H7 (cell line): Measurements from ENCODE around the gene KLRK1. TPM values are rescaled to one million over a fixed set of nuclear protein-coding genes. Genes with fewer than 3 reads are reported as not detected.
"Not testable (repeated sequence)": the region's sequence is repeated elsewhere in the genome, so short reads cannot be mapped to it uniquely, and the experiment has no call there.

Source experiments
- DNase-seq: peaks from one replicate; pipeline ENCODE4 v3.0.0; 2012
- H3K27me3 ChIP-seq: 2 replicates; pipeline ENCODE4 v1.6.0; 2011; ENCODE audit warnings: mild to moderate bottlenecking, low read length; ENCODE audit not compliant: control insufficient read depth, insufficient read depth
- H3K36me3 ChIP-seq: replicated peaks from 2 replicates; pipeline ENCODE4 v1.5.1; 2011; ENCODE audit warnings: low read length; ENCODE audit not compliant: control insufficient read depth, insufficient read depth
- H3K4me3 ChIP-seq: 2 replicates; pipeline ENCODE4 v1.5.1; 2011; ENCODE audit warnings: low read depth, mild to moderate bottlenecking, control low read depth, low read length, moderate library complexity; ENCODE audit not compliant: insufficient read depth
- total RNA-seq: library from RNA; depleted of rRNA; stranded (reverse); fragments of >200 nt; shearing (Covaris generic); gene quantifications from 2 replicates; pipeline ENCODE4 v1.2.3, GENCODE V29; 2014

The KLRK1 gene
- total RNA-seq, 1 experiment from 2014 or later, result not detected

DNA sequence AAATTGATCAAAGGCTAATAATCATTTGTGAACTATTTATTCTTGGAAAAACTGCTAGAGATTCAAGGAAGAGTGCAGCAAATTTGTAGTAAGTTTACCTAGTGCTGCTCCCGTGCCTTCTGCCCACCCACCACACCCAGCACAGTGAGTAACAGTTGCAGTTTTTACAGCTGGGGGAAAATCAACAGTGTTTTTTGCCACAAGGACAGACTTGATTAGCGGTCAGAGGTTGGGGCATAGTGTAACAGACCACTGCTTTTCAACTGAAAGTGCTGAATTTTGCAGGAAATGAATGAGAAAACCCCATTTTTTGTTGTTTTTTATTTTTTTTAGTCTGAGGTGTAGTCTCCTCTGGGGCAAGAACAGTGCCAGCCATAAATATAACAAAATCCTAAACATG lies 7.5 kb upstream of the KLRK1 start:
- H3K4me3 ChIP-seq, result no peak overlapping the region

DNA sequence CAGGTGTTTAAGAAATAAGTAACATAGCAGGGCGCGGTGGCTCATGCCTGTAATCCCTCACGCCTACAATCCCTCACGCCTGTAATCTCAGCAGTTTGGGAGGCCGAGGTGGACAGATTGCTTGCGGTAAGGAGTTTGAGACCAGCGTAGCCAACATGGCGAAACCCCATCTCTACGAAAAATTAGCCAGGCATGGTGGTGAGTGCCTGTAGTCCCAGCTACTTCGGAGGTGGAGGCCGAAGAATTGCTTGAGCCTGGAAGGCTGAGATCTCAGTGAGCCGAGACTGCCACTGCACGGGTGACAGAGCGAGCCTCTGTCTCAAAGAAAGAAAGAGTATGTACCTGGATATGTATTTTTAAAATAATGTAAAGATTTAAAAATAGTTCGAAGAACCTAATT lies 6.3 kb upstream of the KLRK1 start:
- H3K27me3 ChIP-seq, H3K36me3 ChIP-seq, DNase-seq: not testable (repeated sequence)
- H3K4me3 ChIP-seq, result peak overlapping the region; percentile 12; the same call in 1 of the 2 replicates

More for the DNA sequence above, 7.5 kb upstream of the KLRK1 start:
- no peaks in the 10 kb centered on the region for H3K27me3 ChIP-seq
- no peaks in the 10 kb centered on the region for H3K36me3 ChIP-seq
- no peak for DNase-seq

DNA sequence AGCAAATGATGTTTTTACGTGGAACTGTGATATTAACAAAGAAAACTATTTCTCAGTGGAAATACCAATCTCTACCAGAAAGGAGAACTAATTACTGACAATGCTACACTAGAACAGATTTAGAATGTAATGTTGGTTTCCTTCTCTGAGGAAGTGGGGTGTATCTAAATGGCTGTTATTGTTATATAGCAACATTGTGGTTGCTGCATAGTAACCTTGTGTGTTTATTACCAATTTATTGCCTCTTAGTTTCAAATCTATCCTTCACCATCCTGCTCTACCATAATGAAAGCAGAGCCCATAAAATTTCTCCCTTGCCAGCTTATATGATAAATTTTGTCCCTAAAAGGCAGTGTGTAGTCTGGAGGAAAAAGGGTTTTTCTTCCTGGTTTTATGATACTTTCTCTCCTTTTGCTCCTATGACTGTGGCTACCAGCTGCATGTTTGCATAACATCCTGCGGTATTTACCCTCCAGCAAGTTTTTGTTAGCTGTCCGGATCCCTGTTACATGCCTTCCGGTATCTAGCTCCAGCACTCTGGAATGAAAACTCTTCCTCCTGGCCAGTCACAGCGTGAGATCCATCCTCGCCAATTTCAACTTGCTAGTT lies 5.7 kb upstream of the KLRK1 start:
- no peaks in the 10 kb centered on the region for H3K36me3 ChIP-seq
- no peak for DNase-seq

DNA sequence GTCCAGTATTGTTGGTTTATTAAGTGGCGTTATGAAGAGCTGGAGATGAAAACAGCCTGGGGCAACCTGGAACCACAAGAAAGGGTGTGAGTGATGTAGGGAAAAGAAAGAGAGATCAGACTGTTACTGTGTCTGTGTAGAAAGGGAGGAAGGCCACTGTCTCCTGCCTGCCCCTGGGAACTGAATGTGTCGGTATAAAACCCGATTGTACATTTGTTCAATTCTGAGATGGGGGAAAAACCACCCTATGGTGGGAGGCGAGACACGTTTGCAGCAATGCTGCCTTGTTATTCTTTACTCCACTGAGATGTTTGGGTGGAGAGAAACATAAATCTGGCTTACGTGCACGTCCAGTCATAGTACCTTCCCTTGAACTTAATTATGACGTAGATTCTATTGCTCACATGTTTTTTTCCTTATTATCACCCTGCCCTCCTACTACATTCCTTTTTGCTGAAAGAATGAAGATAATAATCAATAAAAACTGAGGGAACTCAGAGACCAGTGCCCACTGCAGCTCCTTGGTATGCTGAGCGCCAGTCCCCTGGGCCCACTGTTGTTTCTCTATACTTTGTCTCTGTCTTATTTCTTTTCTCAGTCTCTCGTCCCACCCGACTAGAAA lies 4.8 kb upstream of the KLRK1 start:
- not testable (repeated sequence) for H3K27me3 ChIP-seq, H3K36me3 ChIP-seq, H3K4me3 ChIP-seq, DNase-seq

More for the DNA sequence above, 5.7 kb upstream of the KLRK1 start:
- H3K27me3 ChIP-seq, result no peaks in the 10 kb centered on the region
- H3K4me3 ChIP-seq, result no peak overlapping the region

DNA sequence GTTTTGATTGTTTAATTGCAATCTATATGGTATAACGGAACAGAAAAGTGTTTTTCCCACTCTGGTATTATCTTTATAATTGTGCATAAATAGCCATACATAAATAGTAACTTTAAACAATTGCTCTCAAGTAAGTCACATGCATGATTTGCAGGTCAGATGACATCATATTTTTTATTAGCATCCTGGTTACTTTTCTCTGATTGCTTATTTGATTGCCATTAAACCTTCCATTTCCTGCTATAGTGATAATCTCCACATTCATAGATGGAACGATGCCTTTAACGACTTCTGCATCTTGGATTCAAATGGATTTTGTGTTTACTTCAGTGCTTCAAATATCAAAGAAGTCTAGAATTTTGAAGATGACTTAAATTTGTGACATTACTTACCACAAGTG lies 3.5 kb upstream of the KLRK1 start:
- Histone ChIP-seq H3K27me3 (no peaks in the 10 kb centered on the region), H3K4me3 (no peak overlapping the region), H3K36me3 (no peaks in the 10 kb centered on the region)
- DNase-seq, result no peak

DNA sequence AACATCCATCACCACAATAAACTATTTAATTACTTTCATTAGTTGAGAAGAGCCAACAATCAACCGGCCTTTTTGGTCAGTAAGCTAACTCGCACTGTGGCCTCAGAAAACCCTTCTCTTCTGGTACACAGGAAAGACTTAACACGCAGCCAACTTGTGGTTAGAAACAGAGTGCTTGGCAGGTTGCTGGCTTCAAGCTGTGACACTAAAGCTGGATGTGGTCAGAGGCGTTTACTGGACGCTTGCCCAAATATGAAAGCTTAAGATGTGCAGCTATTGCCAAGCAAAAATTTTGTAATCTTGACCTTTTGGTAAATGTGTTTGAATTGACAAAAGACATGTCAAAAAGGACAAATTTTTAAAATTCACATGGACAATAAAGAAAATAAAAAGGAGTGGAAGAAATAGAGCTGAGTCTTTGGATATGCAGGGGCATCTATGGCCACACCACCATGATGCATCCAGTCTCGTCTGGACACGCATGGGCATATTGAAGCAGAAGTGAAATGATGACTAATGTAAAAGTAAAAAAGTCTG lies 2.6 kb upstream of the KLRK1 start:
- no peak for DNase-seq
- Histone ChIP-seq H3K4me3 (no peak overlapping the region), H3K27me3 (no peaks in the 10 kb centered on the region), H3K36me3 (no peaks in the 10 kb centered on the region)

DNA sequence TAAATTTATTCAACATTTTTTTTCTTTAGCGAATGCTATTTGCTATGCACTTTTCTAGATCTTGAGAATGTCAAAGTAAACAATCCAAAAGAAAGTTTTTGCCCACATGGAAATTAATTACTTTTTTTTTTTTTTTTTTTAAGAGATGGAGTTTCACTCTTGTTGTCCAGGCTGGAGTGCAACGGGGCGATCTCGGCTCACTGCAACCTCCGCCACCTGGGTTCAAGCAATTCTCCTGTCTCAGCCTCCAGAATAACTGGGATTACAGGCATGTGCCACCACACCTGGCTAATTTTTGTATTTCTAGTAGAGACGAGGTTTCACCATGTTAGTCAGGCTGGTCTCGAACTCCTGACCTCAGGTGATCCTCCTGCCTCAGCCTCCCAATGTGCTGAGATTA lies 1.1 kb upstream of the KLRK1 start:
- not testable (repeated sequence) for H3K4me3 ChIP-seq, DNase-seq, H3K36me3 ChIP-seq

DNA sequence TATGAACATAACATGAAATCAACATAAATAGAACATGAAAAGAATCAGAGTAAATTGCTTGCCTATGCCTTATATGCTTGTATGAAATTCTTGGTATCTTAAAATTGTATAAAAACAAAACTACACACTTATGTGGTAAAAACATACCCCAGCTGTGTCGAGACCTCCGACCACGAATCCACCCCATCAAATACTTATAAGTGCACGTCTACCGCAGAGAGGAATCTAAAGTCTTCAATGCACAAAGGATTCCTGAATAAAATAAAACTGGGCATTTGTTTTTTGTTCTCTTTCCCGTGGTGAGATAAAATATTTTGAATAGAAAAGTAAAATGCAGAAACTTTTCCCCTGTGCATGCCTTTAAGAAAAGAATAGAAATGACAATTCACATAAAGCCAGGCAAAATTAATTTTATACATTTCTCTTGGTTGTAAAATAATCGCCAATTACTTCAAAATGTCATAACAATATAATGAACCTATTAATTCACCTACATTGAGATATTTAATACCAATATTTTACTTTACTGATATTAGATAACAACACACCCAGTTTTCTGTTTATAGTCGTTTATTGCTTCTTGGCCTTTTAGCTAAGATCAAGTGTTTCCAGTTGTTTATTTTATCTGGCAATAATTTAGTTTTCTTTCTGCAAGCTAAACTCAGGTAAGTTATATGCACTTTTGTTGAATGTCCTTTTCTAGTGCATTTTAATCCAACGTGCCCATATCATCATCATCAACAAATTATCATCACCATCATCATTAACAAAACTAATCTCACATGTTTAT lies 1.0 kb downstream of the KLRK1 start:
- Histone ChIP-seq H3K27me3 (no peaks in the 10 kb centered on the region), H3K4me3 (no peak overlapping the region), H3K36me3 (no peaks in the 10 kb centered on the region)
- DNase-seq, result no peak

More for the DNA sequence above, 1.1 kb upstream of the KLRK1 start:
- H3K27me3 ChIP-seq, result not testable (repeated sequence)

DNA sequence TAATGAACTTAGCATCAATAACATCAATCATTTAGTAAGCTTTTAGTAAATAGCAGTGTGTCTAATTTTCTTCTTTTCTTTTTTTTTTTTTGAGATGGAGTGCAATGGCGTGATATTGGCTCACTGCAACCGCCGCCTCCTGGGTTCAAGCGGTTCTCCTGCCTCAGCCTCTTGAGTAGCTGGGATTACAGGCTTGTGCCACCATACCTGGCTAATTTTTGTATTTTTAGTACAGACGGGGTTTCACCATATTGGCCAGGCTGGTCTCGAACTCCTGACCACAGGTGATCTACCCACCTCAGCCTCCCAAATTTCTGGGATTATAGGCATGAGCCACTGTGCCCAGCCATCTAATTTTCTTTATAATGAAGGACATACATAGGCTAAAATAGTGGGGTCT lies 2.3 kb downstream of the KLRK1 start:
- not testable (repeated sequence) for H3K27me3 ChIP-seq, DNase-seq, H3K36me3 ChIP-seq, H3K4me3 ChIP-seq

DNA sequence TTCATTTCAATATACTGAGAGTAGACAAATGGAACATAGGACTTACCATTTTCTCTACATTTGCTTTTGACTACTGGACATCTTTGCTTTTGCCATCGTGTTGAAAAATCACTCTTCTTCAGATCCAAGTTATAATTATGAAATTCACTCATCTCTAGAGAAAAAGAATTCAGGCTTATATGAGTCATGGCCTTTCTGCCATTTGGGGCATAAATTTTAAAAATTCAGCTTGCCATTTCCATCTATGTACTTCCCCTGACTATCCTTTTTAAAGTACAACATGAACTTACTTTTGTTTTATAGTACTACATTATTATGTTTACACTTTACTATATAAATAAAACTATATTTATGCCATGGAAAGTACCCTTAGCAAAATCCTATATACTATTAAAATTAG lies 3.0 kb downstream of the KLRK1 start:
- no peak overlapping the region for H3K4me3 ChIP-seq
- no peak for DNase-seq
- no peaks in the 10 kb centered on the region for H3K36me3 ChIP-seq
- no peaks in the 10 kb centered on the region for H3K27me3 ChIP-seq

DNA sequence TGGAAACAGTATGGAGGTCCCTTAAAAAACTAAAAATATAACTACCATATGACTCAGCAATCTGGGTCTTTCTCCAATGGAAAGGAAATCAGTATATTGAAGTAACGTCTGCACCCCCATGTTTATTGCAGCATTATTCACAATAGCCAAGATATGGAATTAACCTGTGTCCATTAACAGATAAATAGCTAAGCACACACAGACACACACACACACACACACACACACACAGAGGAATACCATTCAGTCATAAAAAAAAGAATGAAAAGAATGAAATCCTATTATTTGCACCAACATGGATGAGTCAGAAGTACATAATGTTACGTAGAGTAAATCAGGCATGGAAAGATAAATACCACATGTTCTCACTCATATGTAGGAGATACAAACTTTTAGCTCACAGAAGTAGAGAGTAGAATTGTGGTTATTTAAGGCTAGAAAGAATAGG lies 4.7 kb downstream of the KLRK1 start:
- DNase-seq, result no peak
- H3K36me3 ChIP-seq, result no peaks in the 10 kb centered on the region
- H3K4me3 ChIP-seq, result no peak overlapping the region
- no peaks in the 10 kb centered on the region for H3K27me3 ChIP-seq

DNA sequence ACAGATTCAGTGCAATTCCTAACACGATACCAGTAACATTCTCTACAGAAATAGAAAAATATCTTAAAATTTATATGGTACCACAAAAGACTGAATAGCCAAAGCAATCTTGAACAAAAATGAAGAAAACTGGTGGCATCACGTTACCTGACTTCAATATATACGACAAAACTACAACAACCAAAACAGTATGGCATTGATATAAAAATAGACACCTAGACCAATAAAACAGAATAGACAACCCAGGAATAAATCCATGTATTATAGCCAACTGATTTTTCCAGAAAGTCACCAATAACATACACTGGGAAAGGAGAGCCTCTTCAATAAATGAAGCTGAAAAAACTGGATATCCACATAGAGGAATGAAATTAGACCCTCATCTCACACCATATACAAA lies 5.7 kb downstream of the KLRK1 start:
- Histone ChIP-seq H3K36me3 (no peaks in the 10 kb centered on the region), H3K27me3 (no peaks in the 10 kb centered on the region), H3K4me3 (no peak overlapping the region)
- no peak for DNase-seq

DNA sequence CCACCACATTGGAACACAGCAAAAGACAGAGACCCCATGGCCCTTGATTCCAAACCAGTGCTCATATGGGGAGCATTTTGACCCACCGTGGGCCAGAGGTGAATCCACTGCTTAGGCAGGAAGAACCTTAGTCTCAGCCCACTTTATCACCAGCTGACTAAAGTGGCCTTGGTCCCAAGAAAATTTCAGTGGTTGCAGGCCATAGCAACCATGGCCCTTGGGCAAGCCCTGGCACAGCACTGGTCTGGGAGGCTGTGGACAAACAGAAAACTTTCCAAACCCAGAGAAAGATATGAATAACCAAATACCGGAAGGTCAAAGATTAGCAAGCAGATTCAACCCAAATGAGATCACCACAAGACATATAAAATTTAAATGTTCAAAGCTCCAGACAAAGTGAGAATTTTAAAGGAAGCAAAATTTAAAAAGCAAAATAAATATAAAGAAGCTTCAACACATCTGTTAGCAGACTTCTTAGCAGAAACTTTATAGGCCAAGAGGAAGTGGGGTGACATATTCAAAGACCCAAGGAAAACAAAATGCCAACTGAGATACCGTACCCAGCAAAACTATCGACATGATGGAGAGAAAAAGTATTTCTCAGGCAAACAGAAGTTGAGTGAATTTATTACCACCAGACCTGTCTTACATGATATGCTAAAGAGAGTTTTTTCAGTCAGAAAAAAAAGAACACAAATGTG lies 7.8 kb downstream of the KLRK1 start:
- Histone ChIP-seq H3K4me3 (no peak overlapping the region), H3K27me3 (no peaks in the 10 kb centered on the region), H3K36me3 (no peaks in the 10 kb centered on the region)
- no peak for DNase-seq

DNA sequence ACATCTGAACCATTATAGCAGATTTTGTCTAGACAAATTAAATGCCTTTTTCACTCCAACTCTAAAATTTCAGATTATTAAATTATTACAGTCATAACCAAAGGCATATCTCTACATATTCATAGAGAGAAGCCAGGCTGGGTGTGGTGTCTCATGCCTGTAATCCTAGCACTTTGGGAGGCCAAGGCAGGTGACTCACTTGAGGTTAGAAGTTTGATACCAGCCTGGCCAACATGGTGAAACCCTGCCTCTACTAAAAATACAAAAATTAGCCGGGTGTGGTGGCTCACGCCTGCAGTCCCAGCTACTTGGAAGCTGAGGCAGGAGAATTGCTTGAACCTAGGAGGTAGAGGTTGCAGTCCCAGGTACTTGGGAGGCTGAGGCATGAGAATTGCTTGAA lies 11.1 kb downstream of the KLRK1 start:
- not testable (repeated sequence) for H3K27me3 ChIP-seq, H3K36me3 ChIP-seq, H3K4me3 ChIP-seq, DNase-seq
